WTC11 (cell line): ENCODE measurements around the gene CCDC71L. TPM values are rescaled to one million over a fixed set of nuclear protein-coding genes. Genes with fewer than 3 reads are reported as not detected.

Source experiments
- ATAC-seq: fragments of 200-7000 bp; cut with Tn5 transposase; 2 replicates; pipeline ENCODE4 v1.10.0; 2021; ENCODE audit warnings: mild to moderate bottlenecking, moderate library complexity
- CTCF ChIA-PET: fragments of 300-600 bp; sonication (Branson Sonifier 250); formaldehyde crosslinking; loops from one replicate; lab custom pipeline; 2021; ENCODE audit warnings: antibody characterized with exemption; lab: Charles Lee
- POLR2A ChIA-PET: fragments of 350-600 bp; sonication (Branson Sonifier 250); formaldehyde crosslinking; loops from one replicate; lab custom pipeline; 2021; ENCODE audit warnings: antibody characterized with exemption; lab: Charles Lee
- DNase-seq: peaks from one replicate; pipeline ENCODE4 v3.0.0; 2021; ENCODE audit warnings: low spot score
- H3K27ac Mint-ChIP-seq: 2 replicates; pipeline ENCODE4 v1.8.0; 2021; ENCODE audit warnings: mixed read lengths
- H3K27me3 Mint-ChIP-seq: 2 replicates; pipeline ENCODE4 v1.8.0; 2021; ENCODE audit warnings: low read depth, mild to moderate bottlenecking, moderate library complexity, mixed read lengths
- H3K36me3 Mint-ChIP-seq: 2 replicates; pipeline ENCODE4 v1.8.0; 2021; ENCODE audit warnings: mixed read lengths
- H3K4me1 Mint-ChIP-seq: 2 replicates; pipeline ENCODE4 v1.8.0; 2022; ENCODE audit warnings: mixed read lengths
- H3K4me3 Mint-ChIP-seq: 2 replicates; pipeline ENCODE4 v1.8.0; 2021; ENCODE audit warnings: mild to moderate bottlenecking, moderate library complexity, mixed read lengths
- H3K9me3 Mint-ChIP-seq: 2 replicates; pipeline ENCODE4 v1.8.0; 2021; ENCODE audit warnings: mixed read lengths
- CBFB ChIP-seq: sonication (generic); formaldehyde crosslinking; IDR thresholded peaks from 2 replicates; pipeline ENCODE4 v1.8.1; 2022; ENCODE audit warnings: mild to moderate bottlenecking, low read depth, missing genetic modification reagents
- EMX1 ChIP-seq: fragments of 250-450 bp; sonication (Bioruptor Pico); IDR thresholded peaks from 2 replicates; pipeline ENCODE4 v1.8.0; 2021; ENCODE audit warnings: mild to moderate bottlenecking
- ESRRA ChIP-seq: sonication (generic); formaldehyde crosslinking; IDR thresholded peaks from 2 replicates; pipeline ENCODE4 v1.8.1; 2022; ENCODE audit warnings: mild to moderate bottlenecking, missing genetic modification reagents, borderline replicate concordance
- ETV6 ChIP-seq: sonication (generic); formaldehyde crosslinking; IDR thresholded peaks from 2 replicates; pipeline ENCODE4 v1.8.1; 2022; ENCODE audit warnings: mild to moderate bottlenecking, missing genetic modification reagents
- FOXJ3 ChIP-seq: sonication (generic); formaldehyde crosslinking; IDR thresholded peaks from 2 replicates; pipeline ENCODE4 v1.9.0; 2021; ENCODE audit warnings: missing genetic modification reagents, mild to moderate bottlenecking, borderline replicate concordance
- IRF2 ChIP-seq: sonication (generic); formaldehyde crosslinking; IDR thresholded peaks from 2 replicates; pipeline ENCODE4 v1.8.0; 2022; ENCODE audit warnings: low read depth, missing genetic modification reagents, borderline replicate concordance
- JAZF1 ChIP-seq: fragments of 250-450 bp; sonication (Bioruptor Pico); IDR thresholded peaks from 2 replicates; pipeline ENCODE4 v1.9.0; 2021; ENCODE audit warnings: moderate library complexity, mild to moderate bottlenecking, inconsistent platforms
- JUN ChIP-seq: sonication (generic); formaldehyde crosslinking; IDR thresholded peaks from 2 replicates; pipeline ENCODE4 v1.8.0; 2023; ENCODE audit warnings: mild to moderate bottlenecking, missing genetic modification reagents
- KAT7 ChIP-seq: sonication (generic); formaldehyde crosslinking; IDR thresholded peaks from 2 replicates; pipeline ENCODE4 v1.8.1; 2023; ENCODE audit warnings: missing genetic modification reagents, mild to moderate bottlenecking, borderline replicate concordance
- PRRX2 ChIP-seq: fragments of 250-450 bp; sonication (Bioruptor Pico); IDR thresholded peaks from 2 replicates; pipeline ENCODE4 v1.8.0; 2021; ENCODE audit warnings: mild to moderate bottlenecking
- TEAD1 ChIP-seq: sonication (generic); formaldehyde crosslinking; IDR thresholded peaks from 2 replicates; pipeline ENCODE4 v1.8.0; 2022; ENCODE audit warnings: mild to moderate bottlenecking, missing genetic modification reagents
- ZNF416 ChIP-seq: fragments of 250-450 bp; sonication (Bioruptor Pico); IDR thresholded peaks from 2 replicates; pipeline ENCODE4 v1.9.0; 2021; ENCODE audit warnings: mild to moderate bottlenecking, inconsistent platforms
- total RNA-seq: library from RNA; stranded (reverse); gene quantifications from 3 replicates; pipeline ENCODE4 v1.2.3, GENCODE V29; 2021
- TF ChIP-seq, protein P1 (sequence below): sonication (generic); formaldehyde crosslinking; IDR thresholded peaks from 2 replicates; pipeline ENCODE4 v1.8.0; 2022; ENCODE audit warnings: mild to moderate bottlenecking, missing genetic modification reagents
- TF ChIP-seq, protein P2 (sequence below): fragments of 250-450 bp; sonication (Bioruptor Pico); conservative IDR thresholded peaks from 2 replicates; pipeline ENCODE4 v1.9.0; 2021; ENCODE audit warnings: mild to moderate bottlenecking
- TF ChIP-seq, protein P3 (sequence below): fragments of 250-450 bp; sonication (Bioruptor Pico); IDR thresholded peaks from 2 replicates; pipeline ENCODE4 v1.9.0; 2021; ENCODE audit warnings: mild to moderate bottlenecking, borderline replicate concordance
- TF ChIP-seq, protein P4 (sequence below): sonication (generic); formaldehyde crosslinking; IDR thresholded peaks from 2 replicates; pipeline ENCODE4 v1.8.1; 2023; ENCODE audit warnings: mild to moderate bottlenecking, missing genetic modification reagents
- TF ChIP-seq, protein P5 (sequence below): fragments of 250-450 bp; sonication (Bioruptor Pico); IDR thresholded peaks from 2 replicates; pipeline ENCODE4 v1.9.0; 2021; ENCODE audit warnings: moderate library complexity, mild to moderate bottlenecking, inconsistent platforms, borderline replicate concordance
- TF ChIP-seq, protein P6 (sequence below): sonication (generic); formaldehyde crosslinking; IDR thresholded peaks from 2 replicates; pipeline ENCODE4 v1.8.0; 2023; ENCODE audit warnings: missing genetic modification reagents

The CCDC71L gene
- total RNA-seq, 1 experiment from 2014 or later = 21.5 TPM

DNA sequence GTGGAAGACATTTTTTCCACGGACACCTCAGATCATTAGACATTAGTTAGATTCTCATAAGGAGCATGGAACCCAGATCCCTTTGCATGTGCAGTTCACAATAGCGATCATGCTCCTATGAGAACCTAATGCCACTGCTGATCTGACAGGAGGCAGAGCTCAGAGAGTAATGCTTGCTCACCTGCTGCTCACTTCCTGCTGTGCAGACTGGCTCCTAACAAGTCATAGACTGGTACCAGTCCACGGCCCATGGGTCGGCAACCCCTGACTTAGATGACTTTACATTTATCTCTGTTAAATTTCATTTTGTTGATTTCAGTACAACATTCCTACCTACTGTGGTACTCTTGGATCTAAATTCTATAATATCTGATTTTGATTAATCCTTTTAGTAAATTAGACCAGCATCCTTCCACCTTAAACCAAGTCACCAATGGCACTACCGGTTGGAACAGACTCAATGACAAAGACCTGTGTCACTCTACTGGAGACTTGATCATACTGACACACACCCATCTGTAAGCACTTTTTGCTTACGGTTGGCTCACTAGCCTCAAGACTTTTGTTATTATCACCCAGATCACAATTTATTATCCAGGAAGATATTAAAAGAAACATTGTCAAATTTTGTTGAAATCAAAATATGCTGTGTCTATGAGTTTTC lies 8.0 kb upstream of the CCDC71L start:
- CTCF ChIA-PET = no interaction called here
- H3K4me1 Mint-ChIP-seq = no peaks in the 10 kb centered on the region
- TF ChIP-seq JUN (no peak), JAZF1 (no peak), EMX1 (no peak), ESRRA (no peak), CBFB (CRISPR knock-in tag) (no peak), TEAD1 (CRISPR knock-in tag) (no peak), ZNF416 (CRISPR knock-in tag) (no peak), FOXJ3 (CRISPR knock-in tag) (no peak), PRRX2 (CRISPR knock-in tag) (no peak), IRF2 (CRISPR knock-in tag) (no peak), ETV6 (CRISPR knock-in tag) (no peak), KAT7 (CRISPR knock-in tag) (no peak)
- TF ChIP-seq, protein P1, sequence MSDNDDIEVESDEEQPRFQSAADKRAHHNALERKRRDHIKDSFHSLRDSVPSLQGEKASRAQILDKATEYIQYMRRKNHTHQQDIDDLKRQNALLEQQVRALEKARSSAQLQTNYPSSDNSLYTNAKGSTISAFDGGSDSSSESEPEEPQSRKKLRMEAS (CRISPR knock-in tag) = no peak
- TF ChIP-seq, protein P2, sequence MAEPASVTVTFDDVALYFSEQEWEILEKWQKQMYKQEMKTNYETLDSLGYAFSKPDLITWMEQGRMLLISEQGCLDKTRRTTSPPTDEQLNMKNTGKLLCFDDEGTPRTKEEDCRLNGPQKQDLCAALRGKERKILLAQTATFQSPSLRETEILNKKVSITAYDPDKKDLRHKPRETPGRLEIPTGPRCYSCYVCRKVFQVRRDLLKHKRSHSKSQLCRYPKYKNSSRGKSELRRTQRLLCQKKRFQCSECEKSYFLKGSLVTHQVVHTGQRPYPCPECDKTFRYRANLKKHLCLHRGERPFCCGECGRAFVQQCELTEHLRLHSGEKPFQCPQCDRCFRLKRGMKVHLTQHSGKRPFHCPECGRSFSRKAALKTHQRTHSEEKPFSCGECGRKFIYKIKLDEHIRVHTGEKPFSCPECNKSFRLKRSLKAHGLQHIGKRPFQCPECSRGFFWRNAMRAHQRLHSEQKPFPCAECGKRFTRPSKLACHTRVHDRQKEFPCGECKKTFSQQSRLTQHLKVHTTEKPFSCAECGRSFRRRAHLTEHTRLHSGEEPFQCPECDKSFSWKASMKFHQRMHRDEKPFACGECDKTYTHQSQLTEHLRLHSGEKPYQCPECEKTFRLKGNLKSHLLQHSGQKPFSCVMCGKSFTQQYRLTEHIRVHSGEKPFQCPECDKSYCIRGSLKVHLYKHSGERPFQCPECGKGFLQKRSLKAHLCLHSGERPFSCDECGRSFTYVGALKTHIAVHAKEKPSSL (CRISPR knock-in tag) = no peak
- TF ChIP-seq, protein P3, sequence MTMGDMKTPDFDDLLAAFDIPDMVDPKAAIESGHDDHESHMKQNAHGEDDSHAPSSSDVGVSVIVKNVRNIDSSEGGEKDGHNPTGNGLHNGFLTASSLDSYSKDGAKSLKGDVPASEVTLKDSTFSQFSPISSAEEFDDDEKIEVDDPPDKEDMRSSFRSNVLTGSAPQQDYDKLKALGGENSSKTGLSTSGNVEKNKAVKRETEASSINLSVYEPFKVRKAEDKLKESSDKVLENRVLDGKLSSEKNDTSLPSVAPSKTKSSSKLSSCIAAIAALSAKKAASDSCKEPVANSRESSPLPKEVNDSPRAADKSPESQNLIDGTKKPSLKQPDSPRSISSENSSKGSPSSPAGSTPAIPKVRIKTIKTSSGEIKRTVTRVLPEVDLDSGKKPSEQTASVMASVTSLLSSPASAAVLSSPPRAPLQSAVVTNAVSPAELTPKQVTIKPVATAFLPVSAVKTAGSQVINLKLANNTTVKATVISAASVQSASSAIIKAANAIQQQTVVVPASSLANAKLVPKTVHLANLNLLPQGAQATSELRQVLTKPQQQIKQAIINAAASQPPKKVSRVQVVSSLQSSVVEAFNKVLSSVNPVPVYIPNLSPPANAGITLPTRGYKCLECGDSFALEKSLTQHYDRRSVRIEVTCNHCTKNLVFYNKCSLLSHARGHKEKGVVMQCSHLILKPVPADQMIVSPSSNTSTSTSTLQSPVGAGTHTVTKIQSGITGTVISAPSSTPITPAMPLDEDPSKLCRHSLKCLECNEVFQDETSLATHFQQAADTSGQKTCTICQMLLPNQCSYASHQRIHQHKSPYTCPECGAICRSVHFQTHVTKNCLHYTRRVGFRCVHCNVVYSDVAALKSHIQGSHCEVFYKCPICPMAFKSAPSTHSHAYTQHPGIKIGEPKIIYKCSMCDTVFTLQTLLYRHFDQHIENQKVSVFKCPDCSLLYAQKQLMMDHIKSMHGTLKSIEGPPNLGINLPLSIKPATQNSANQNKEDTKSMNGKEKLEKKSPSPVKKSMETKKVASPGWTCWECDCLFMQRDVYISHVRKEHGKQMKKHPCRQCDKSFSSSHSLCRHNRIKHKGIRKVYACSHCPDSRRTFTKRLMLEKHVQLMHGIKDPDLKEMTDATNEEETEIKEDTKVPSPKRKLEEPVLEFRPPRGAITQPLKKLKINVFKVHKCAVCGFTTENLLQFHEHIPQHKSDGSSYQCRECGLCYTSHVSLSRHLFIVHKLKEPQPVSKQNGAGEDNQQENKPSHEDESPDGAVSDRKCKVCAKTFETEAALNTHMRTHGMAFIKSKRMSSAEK (CRISPR knock-in tag) = no peak
- TF ChIP-seq, protein P4, sequence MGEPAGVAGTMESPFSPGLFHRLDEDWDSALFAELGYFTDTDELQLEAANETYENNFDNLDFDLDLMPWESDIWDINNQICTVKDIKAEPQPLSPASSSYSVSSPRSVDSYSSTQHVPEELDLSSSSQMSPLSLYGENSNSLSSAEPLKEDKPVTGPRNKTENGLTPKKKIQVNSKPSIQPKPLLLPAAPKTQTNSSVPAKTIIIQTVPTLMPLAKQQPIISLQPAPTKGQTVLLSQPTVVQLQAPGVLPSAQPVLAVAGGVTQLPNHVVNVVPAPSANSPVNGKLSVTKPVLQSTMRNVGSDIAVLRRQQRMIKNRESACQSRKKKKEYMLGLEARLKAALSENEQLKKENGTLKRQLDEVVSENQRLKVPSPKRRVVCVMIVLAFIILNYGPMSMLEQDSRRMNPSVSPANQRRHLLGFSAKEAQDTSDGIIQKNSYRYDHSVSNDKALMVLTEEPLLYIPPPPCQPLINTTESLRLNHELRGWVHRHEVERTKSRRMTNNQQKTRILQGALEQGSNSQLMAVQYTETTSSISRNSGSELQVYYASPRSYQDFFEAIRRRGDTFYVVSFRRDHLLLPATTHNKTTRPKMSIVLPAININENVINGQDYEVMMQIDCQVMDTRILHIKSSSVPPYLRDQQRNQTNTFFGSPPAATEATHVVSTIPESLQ = no peak
- TF ChIP-seq, protein P5, sequence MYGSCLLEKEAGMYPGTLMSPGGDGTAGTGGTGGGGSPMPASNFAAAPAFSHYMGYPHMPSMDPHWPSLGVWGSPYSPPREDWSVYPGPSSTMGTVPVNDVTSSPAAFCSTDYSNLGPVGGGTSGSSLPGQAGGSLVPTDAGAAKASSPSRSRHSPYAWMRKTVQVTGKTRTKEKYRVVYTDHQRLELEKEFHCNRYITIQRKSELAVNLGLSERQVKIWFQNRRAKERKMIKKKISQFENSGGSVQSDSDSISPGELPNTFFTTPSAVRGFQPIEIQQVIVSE (CRISPR knock-in tag) = no peak
- TF ChIP-seq, protein P6, sequence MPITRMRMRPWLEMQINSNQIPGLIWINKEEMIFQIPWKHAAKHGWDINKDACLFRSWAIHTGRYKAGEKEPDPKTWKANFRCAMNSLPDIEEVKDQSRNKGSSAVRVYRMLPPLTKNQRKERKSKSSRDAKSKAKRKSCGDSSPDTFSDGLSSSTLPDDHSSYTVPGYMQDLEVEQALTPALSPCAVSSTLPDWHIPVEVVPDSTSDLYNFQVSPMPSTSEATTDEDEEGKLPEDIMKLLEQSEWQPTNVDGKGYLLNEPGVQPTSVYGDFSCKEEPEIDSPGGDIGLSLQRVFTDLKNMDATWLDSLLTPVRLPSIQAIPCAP (CRISPR knock-in tag) = no peak
- TF ChIP-seq, all 79 proteins: peak for 0
- DNase-seq (no peak), ATAC-seq (no peak)
- H3K9me3 Mint-ChIP-seq = peaks cover 6% of the 10 kb centered on the region
- H3K27ac Mint-ChIP-seq = no peak overlapping the region
- H3K36me3 Mint-ChIP-seq = peaks cover 2% of the 10 kb centered on the region; the same call in 1 of the 2 replicates
- POLR2A ChIA-PET = no interaction called here
- H3K4me3 Mint-ChIP-seq = no peak overlapping the region
- peaks cover 14% of the 10 kb centered on the region for H3K27me3 Mint-ChIP-seq
